HCT116 (cell line): ENCODE results near the gene KIAA1549. TPM values are rescaled to one million over a fixed set of nuclear protein-coding genes. Genes with fewer than 3 reads are reported as not detected.

Experiments
- ATAC-seq: fragments of 200-7000 bp; cut with Tn5 transposase; 2 replicates; pipeline ENCODE4 v1.9.1; 2020; ENCODE audit warnings: mild to moderate bottlenecking, moderate library complexity
- BruUV-seq: library from RNA; stranded (reverse); fragments of 400-500 nt; replicated peaks from 2 replicates; lab custom pipeline; 2021; lab: Mats Ljungman, UMichigan
- CTCF ChIA-PET: fragments of 300-600 bp; sonication (Branson Sonifier 250); formaldehyde crosslinking; loops from one replicate; lab custom pipeline; 2021; ENCODE audit warnings: antibody characterized with exemption; lab: Charles Lee
- POLR2A ChIA-PET: fragments of 300-600, 350-600 bp; sonication (Branson Sonifier 250); formaldehyde crosslinking; loops from one replicate; lab custom pipeline; 2021; ENCODE audit warnings: antibody characterized with exemption; lab: Charles Lee
- RAD21 ChIA-PET, 2 experiments: fragments of 300-600 bp; sonication (Branson Sonifier 250); formaldehyde crosslinking; loops; one replicate each; lab custom pipeline; 2023; ENCODE audit warnings: low total read pairs in 2 of 2; ENCODE audit not compliant: uncharacterized antibody in 2 of 2, unreplicated experiment in 2 of 2, low non-redundant PET in 1 of 2; lab: Charles Lee
- DNase-seq: peaks from one replicate; pipeline ENCODE4 v3.0.0-alpha.2; 2010; ENCODE audit warnings: low read depth, low spot score
- H2AFZ ChIP-seq: fragments of 200-600 bp; shearing (Covaris generic), sonication (generic); 2 replicates; pipeline ENCODE4 v1.6.1; 2017; ENCODE audit warnings: low read depth, mixed run types, mixed read lengths, antibody characterized with exemption, low read length; ENCODE audit not compliant: poor library complexity, severe bottlenecking
- H3K27ac ChIP-seq: 2 replicates; pipeline ENCODE4 v1.5.1; 2012; ENCODE audit warnings: low read depth, low read length
- H3K27me3 ChIP-seq: fragments of 200-600 bp; sonication (generic); 2 replicates; pipeline ENCODE4 v1.6.1; 2016; ENCODE audit warnings: mixed run types, low read length, mixed read lengths; ENCODE audit not compliant: insufficient read depth
- H3K36me3 ChIP-seq, 2 experiments: fragments of 200-500 bp in 1 of 2; fragments of 200-600 bp in 1 of 2; sonication (Bioruptor generic) in 1 of 2; sonication (generic) in 1 of 2; 2 replicates each; pipeline versions ENCODE4 v1.5.1 to v1.6.1; 2014 to 2016; ENCODE audit warnings: low read length in 2 of 2, inconsistent platforms in 1 of 2, mixed read lengths in 1 of 2, mixed run types in 1 of 2; ENCODE audit not compliant: insufficient read depth in 2 of 2, control insufficient read depth in 1 of 2
- H3K4me1 ChIP-seq, 2 experiments: fragments of 200-600 bp in 1 of 2; sonication (generic) in 1 of 2; 2 replicates each; pipeline versions ENCODE4 v1.5.1 to v1.6.1; 2012 to 2017; ENCODE audit warnings: low read length in 2 of 2, inconsistent platforms in 1 of 2, mild to moderate bottlenecking in 1 of 2, mixed read lengths in 1 of 2, mixed run types in 1 of 2, moderate library complexity in 1 of 2; ENCODE audit not compliant: insufficient read depth in 2 of 2, control insufficient read depth in 1 of 2
- H3K4me2 ChIP-seq: fragments of 200-600 bp; sonication (generic); 2 replicates; pipeline ENCODE4 v1.6.1; 2017; ENCODE audit warnings: mixed run types, low read length, mixed read lengths
- H3K4me3 ChIP-seq, 2 experiments: fragments of 200-600 bp in 1 of 2; sonication (generic) in 1 of 2; replicated peaks in 1 of 2; 2 replicates each; pipeline ENCODE4 v1.5.1; 2011 to 2016; ENCODE audit warnings: low read length in 2 of 2, control low read depth in 1 of 2, low read depth in 1 of 2, mild to moderate bottlenecking in 1 of 2, mixed read lengths in 1 of 2, mixed run types in 1 of 2
- H3K79me2 ChIP-seq: fragments of 200-600 bp; sonication (generic); 2 replicates; pipeline ENCODE4 v1.6.1; 2017; ENCODE audit warnings: mild to moderate bottlenecking, mixed run types, low read length, moderate library complexity, mixed read lengths; ENCODE audit not compliant: insufficient read depth
- H3K9ac ChIP-seq: fragments of 200-600 bp; sonication (generic); 2 replicates; pipeline ENCODE4 v1.6.1; 2016; ENCODE audit warnings: low read length, mixed read lengths
- H3K9me2 ChIP-seq: fragments of 200-600 bp; sonication (generic), shearing (Covaris generic); 2 replicates; pipeline ENCODE4 v1.6.1; 2017; ENCODE audit warnings: mixed run types, mild to moderate bottlenecking, moderate library complexity; ENCODE audit not compliant: insufficient read depth
- H3K9me3 ChIP-seq, 2 experiments: fragments of 200-500 bp in 1 of 2; fragments of 200-600 bp in 1 of 2; sonication (Bioruptor generic) in 1 of 2; sonication (generic) in 1 of 2; 2 replicates each; pipeline ENCODE4 v1.6.1; 2014 to 2017; ENCODE audit warnings: low read length in 2 of 2, mixed read lengths in 2 of 2, inconsistent platforms in 1 of 2, low read depth in 1 of 2, mild to moderate bottlenecking in 1 of 2, mixed run types in 1 of 2, moderate library complexity in 1 of 2; ENCODE audit not compliant: control insufficient read depth in 1 of 2, insufficient read depth in 1 of 2
- H4K20me1 ChIP-seq: fragments of 200-600 bp; sonication (generic), shearing (Covaris generic); 2 replicates; pipeline ENCODE4 v1.6.1; 2017; ENCODE audit warnings: mixed run types, mild to moderate bottlenecking, moderate library complexity; ENCODE audit not compliant: insufficient read depth
- CEBPB ChIP-seq: IDR thresholded peaks from 2 replicates; pipeline ENCODE4 v1.6.1; 2012; ENCODE audit warnings: low read depth
- CTCF ChIP-seq, 3 experiments: fragments of 200-600 bp in 1 of 3; sonication (generic) in 1 of 3; IDR thresholded peaks in 2 of 3; conservative IDR thresholded peaks in 1 of 3; 2 replicates each; pipeline ENCODE4 v1.5.1; 2012 to 2017; ENCODE audit warnings: low read depth in 2 of 3, low read length in 2 of 3, antibody characterized with exemption in 1 of 3, borderline replicate concordance in 1 of 3, control low read depth in 1 of 3, mild to moderate bottlenecking in 1 of 3, mixed read lengths in 1 of 3, mixed run types in 1 of 3, moderate library complexity in 1 of 3; ENCODE audit not compliant: insufficient read depth in 1 of 3
- EGR1 ChIP-seq: IDR thresholded peaks from 2 replicates; pipeline ENCODE4 v1.6.1; 2012; ENCODE audit warnings: low read depth
- ELF1 ChIP-seq: IDR thresholded peaks from 2 replicates; pipeline ENCODE4 v1.6.1; 2012; ENCODE audit warnings: low read depth, borderline replicate concordance
- EZH2 ChIP-seq: fragments of 200-600 bp; sonication (generic); IDR thresholded peaks from 2 replicates; pipeline ENCODE4 v1.6.1; 2017; ENCODE audit warnings: antibody characterized with exemption, mixed run types
- JUND ChIP-seq: IDR thresholded peaks from 2 replicates; pipeline ENCODE4 v1.6.1; 2012
- MAX ChIP-seq: IDR thresholded peaks from 2 replicates; pipeline ENCODE4 v1.6.1; 2012
- POLR2A ChIP-seq: IDR thresholded peaks from 2 replicates; pipeline ENCODE4 v1.7.0; 2011; ENCODE audit warnings: borderline replicate concordance; ENCODE audit not compliant: insufficient read depth, insufficient read length; ENCODE audit errors: extremely low read depth
- RAD21 ChIP-seq: IDR thresholded peaks from 2 replicates; pipeline ENCODE4 v1.6.1; 2012; ENCODE audit warnings: low read depth, mild to moderate bottlenecking
- SRF ChIP-seq: IDR thresholded peaks from 2 replicates; pipeline ENCODE4 v1.6.1; 2012; ENCODE audit warnings: low read depth
- TCF7L2 ChIP-seq: IDR thresholded peaks from 2 replicates; pipeline ENCODE4 v1.7.0; 2011; ENCODE audit warnings: borderline replicate concordance, inconsistent platforms; ENCODE audit not compliant: insufficient read depth, insufficient read length; ENCODE audit errors: extremely low read depth
- YY1 ChIP-seq: IDR thresholded peaks from 2 replicates; pipeline ENCODE4 v1.6.1; 2011; ENCODE audit warnings: low read length, low read depth, moderate library complexity, mild to moderate bottlenecking; ENCODE audit not compliant: insufficient replicate concordance; ENCODE audit errors: extremely low read depth
- intact Hi-C: fragments of 100-400 bp; cut with micrococcal nuclease; formaldehyde crosslinking; loops from 2 replicates; pipeline ENCODE4 v1.10.0; 2022
- total RNA-seq: library from RNA; stranded (reverse); gene quantifications from one replicate; pipeline ENCODE4 v1.2.1, GENCODE V29; 2021; ENCODE audit not compliant: unreplicated experiment
- TF ChIP-seq, protein P1 (sequence below): IDR thresholded peaks from 2 replicates; pipeline ENCODE4 v1.6.1; 2012

KIAA1549 gene
- total RNA-seq, 1 experiment from 2014 or later, result 3.9 TPM

- Histone ChIP-seq H4K20me1 (no peaks in the 10 kb centered on the region), H3K36me3 (0 out of 4 replicates have a peak, but pooled peaks cover 0 to 4% of the 10 kb centered on the region in 2 experiments), H3K4me2 (no peak overlapping the region), H3K79me2 (no peaks in the 10 kb centered on the region), H3K4me3 (no peak overlapping the region), H2AFZ (no peak overlapping the region), H3K4me1 (peaks cover 9 to 24% of the 10 kb centered on the region in 2 experiments), H3K9ac (no peak overlapping the region), H3K27ac (no peak overlapping the region), H3K9me3 (no peaks in the 10 kb centered on the region), H3K27me3 (no peaks in the 10 kb centered on the region), H3K9me2 (no peaks in the 10 kb centered on the region)
- intact Hi-C loops, result no loop called here
- BruUV-seq, result no TSS peak
- ChIA-PET CTCF (interaction anchor here (2.1 kb wide), 1 partner anchor 17 kb away, joined by 7 read pairs; no protein-coding TSS in a partner anchor), RAD21 (no interaction called here), POLR2A (no interaction called here)
- no peak for ATAC-seq
- DNase-seq, result no peak
- no peak for TF ChIP-seq TCF7L2
- TF ChIP-seq ELF1, result no peak
- TF ChIP-seq EGR1, result no peak
- TF ChIP-seq SRF, result no peak
- no peak for TF ChIP-seq EZH2
- TF ChIP-seq, protein P1, sequence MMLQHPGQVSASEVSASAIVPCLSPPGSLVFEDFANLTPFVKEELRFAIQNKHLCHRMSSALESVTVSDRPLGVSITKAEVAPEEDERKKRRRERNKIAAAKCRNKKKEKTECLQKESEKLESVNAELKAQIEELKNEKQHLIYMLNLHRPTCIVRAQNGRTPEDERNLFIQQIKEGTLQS, result no peak
- no peak for TF ChIP-seq CTCF (IDR thresholded peaks at IDR 0.05 in 2 of 3, conservative IDR thresholded peaks at IDR 0.05 in 1 of 3; ENCODE audit: borderline replicate concordance in 1 of 3, insufficient read depth in 1 of 3, low read depth in 2 of 3, low read length in 2 of 3)
- TF ChIP-seq JUND, result no peak
- TF ChIP-seq CEBPB, result no peak
- no peak for TF ChIP-seq POLR2A
- no peak for TF ChIP-seq YY1
- no peak for TF ChIP-seq MAX
- TF ChIP-seq RAD21, result no peak
These were observed 111.8 kb downstream of the KIAA1549 start for GRCh38 chr7:138869353-138869752.
